ENCODE results near the gene UBQLN1.
"Not testable (repeated sequence)": the region's sequence is repeated elsewhere in the genome, so short reads cannot be mapped to it uniquely, and the experiment has no call there.

UBQLN1 gene

DNA sequence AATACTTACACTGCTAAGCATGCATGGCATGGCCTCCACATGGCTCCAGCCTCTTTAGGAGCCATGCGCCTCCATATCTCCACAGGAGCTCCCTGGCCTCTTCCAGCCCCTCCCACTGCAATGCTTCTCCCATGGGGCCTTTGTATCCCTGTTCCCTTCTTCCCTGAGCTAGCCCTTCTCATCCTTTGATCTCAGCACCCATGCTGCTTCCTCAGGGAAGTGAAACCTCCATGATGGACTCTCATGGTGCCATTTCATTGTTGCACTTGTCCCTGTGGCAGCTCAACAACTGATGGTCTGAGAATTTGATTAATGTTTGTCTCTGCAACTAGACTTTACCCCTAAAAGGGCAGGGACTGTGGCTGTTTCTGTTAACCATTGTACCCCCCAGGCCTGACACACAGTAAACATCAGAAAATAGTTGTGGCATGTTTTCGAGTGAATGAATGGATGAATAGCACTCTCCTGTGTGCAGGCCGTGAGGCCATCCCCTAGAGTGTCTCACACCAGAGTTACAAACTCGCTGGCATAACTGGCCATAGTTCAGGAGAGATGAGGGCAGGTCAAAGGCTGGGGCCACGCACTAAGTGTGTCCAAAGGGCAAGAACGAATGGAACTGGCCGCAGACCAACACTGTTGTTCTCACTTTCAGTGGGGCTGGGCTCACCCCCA is 78.2 kb downstream of the UBQLN1 start:
- no peak for DNase-seq

DNA sequence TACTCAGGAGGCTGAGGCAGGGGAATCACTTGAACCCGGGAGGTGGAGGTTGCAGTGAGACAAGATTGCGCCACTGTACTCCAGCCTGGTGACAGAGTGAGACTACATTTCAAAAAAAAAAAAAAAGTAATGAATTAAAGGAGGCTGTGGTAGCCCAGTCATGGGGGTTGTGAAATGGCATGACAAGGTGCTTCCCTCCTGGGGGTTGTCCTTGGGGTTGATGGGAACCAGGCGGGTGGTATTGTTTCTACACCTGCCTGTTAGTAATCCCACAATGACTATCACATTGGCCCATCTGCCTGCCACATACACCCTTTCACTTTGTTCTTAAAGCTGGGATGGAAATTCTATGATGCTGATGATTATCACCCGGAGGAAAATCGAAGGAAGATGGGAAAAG is 79.2 kb downstream of the UBQLN1 start:
- DNase-seq, result no peak

DNA sequence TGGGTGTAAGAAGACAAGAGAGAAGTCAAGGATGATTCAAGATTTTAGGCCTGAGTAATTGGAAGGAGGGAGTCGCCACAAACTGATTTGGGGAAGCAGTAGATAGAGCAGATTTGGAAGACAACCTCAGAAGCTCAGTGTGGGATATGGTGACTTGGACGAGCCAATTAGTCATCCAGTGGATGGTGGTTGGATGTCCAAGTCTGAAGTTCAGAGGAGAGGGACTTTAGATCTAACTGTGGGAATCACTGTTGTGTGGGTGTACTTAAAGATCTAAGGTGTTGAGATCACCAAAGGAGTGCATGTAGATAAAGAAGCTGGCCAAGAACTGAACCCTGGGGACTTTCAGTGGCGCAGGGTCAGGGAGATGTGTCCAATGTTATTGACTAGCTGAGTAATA is 82.6 kb downstream of the UBQLN1 start:
- DNase-seq, result no peak

DNA sequence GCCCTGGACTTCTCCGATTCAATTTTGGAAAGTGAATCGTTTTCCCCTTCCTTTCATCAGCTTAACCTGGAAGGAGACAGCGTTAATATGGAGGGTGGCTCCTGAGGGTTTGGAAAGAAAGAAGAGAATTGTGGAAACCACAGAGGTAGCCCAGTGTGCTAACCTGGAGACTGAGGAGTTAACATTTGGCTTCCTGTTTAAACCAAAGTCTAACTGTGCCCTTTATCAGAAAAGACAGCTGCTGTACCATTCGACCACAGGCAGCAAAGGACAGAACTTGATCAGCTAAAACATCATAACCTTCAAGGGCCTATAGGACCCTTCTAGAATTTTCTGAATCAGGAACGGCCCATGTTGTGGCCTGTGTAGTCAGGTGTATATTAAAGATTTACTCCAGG is 84.1 kb downstream of the UBQLN1 start:
- no peak for DNase-seq

DNA sequence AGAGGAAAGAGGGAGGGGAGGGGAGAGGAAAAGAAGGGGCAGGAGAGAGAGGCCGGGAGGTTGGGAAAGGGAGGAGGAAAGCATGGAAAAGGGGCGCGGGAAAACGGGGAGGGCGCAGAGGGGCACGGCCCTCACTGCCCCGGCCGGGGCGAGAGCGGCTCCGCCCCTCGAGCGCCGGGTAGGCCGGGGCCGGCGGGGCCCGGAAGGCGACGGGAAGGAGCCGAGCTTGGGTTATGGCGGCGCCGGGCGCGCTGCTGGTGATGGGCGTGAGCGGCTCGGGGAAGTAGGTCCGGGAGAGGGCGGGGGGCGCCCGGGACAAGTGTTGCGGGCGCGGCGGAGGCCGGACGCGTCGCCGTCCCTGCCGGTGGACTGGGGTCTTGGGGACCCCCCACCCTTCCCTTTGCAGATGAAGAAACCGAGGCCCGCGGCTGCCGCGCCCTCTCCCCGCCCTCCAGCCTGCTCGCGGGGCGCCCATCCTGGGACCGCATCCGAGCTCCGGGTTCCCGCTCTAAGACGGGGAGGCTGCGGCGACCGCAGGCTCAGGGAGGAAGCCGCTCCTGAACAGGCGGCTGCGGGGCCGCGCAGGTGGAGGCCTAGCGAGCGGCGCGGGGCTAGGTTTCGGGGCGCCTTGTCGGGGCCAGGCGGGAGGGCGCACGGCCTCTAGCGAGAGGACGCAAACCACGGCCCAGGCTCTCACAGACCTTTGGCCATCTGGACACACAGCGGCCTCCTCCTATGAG is 84.6 kb downstream of the UBQLN1 start, which contains the start of gene IDNK:
Gene IDNK, plus strand, starts transcription at position 205 of the 740 bp plus-strand sequence. Its CDS starts 29 bp downstream, at position 234.
- DNase-seq, result peak; percentile 69 to 70

DNA sequence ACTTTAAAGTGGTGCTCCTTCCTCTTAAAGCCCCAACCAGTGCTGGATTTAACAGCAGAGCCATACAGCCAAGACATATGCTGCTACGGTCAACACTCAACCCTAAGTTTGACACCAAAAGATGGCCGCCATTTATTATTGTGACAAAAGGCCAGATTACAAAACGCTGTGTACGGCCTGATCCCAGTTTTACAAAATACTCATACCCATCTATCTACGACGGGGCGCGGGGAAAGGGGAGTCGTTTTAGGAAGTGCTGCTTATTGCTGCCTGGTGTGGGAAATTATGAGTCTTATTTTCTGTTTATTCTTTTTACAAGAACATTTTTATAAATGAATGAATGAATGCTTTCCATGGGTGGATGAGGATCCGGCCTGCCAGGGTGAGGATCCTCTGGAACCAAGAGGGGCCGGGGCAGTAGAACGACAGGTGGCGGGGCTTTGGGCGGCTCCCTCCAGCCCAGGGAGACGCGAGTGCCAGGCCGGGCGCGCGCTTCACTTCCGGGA is 85.3 kb downstream of the UBQLN1 start:
- peak in 1 of 2 donors; percentile 71 for DNase-seq

DNA sequence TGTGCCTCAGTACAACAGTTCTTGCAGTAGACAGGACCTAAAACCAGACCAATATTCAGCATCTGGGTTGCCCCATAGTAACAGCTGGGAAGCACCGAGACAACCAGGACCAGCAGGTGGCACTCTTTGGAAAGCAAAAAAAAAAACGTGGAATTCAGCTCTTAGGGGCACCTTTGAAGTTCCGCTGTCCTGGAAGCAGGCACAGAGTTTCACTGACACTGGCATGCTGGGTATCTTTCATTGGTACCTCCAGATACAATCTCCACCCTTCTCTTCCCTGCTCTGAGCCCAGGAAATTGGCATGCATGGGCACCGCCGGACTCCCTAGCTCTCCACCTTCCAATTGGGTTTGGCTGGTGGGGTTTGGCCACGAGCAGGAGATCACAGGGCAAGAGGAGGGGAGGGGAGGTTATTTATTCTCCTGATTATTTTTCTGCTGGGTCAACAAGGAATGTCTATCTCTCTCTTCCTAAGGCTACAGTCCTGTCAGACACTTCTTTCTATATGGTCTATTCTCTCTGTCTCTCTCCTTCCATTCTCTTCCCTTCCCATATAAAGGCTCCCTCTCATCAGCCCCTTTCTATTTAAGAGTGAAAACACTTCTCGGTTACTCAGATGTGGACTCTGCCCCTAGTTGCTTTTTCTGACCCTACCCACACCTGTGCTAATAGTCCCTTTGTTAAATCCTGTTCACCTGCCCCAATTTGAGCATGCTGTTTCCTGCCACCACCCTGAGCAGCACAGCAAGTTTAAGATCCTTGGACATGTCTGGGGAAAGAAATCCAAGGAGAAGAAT is 86.7 kb downstream of the UBQLN1 start:
- DNase-seq, result peak; percentile 39 to 46

DNA sequence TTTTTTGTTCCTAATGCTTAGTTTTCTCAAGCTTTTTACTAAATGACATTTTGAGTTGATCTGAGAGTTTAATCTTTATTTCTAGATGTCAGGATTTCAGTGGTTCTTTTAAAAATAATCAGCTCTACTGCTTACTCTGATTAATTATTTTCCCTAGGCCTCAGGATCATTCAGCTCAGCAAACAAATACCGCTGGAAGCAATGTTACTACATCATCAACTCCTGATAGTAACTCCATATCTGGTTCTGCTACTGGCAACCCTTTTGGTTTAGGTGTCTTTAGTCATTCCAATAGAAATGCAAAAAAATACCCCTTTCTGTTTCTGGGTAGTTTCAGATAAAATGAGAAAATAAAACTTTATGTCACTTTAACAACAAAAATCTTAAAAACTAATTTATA is 90.5 kb downstream of the UBQLN1 start:
- DNase-seq, result no peak

DNA sequence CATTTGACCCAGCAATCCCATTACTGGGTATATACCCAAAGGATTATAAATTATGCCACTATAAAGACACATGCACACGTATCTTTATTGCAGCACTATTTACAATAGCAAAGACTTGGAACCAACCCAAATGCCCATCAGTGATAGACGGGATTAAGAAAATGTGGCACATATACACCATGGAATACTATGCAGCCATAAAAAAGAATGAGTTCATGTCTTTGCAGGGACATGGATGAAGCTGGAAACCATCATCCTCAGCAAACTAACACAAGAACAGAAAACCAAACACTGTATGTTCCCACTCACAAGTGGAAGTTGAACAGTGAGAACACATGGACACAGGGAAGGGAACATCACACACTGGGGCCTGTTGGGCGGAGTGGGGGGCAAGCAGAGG is 94.5 kb downstream of the UBQLN1 start:
- not testable (repeated sequence) for DNase-seq
